MM.1S (cell line): Measurements from ENCODE around the gene OR4D1.

ENCODE experiments used
- DNase-seq: peaks from one replicate; pipeline ENCODE4 v3.0.0-alpha.2; 2015
- H2AFZ ChIP-seq: fragments of 300-600 bp; sonication (generic); 2 replicates; pipeline ENCODE4 v1.6.0; 2016; ENCODE audit warnings: antibody characterized with exemption, low read length
- H3F3A ChIP-seq: fragments of 300-600 bp; sonication (generic); 2 replicates; pipeline ENCODE4 v1.6.1; 2016; ENCODE audit warnings: mild to moderate bottlenecking, antibody characterized with exemption, low read length, moderate library complexity, mixed read lengths; ENCODE audit not compliant: insufficient read depth
- H3K27ac ChIP-seq: fragments of 300-600 bp; sonication (generic); 2 replicates; pipeline ENCODE4 v1.5.1; 2016; ENCODE audit warnings: mild to moderate bottlenecking, low read length
- H3K27me3 ChIP-seq: fragments of 300-600 bp; sonication (generic); replicated peaks from 2 replicates; pipeline ENCODE4 v1.6.0; 2016; ENCODE audit warnings: low read length; ENCODE audit not compliant: insufficient read depth
- H3K36me3 ChIP-seq: fragments of 300-600 bp; sonication (generic); replicated peaks from 2 replicates; pipeline ENCODE4 v1.6.1; 2016; ENCODE audit warnings: mild to moderate bottlenecking, low read length, mixed read lengths; ENCODE audit not compliant: insufficient read depth
- H3K4me1 ChIP-seq: fragments of 300-600 bp; sonication (generic); 2 replicates; pipeline ENCODE4 v1.6.1; 2016; ENCODE audit warnings: low read length, mixed read lengths
- H3K4me2 ChIP-seq: fragments of 300-600 bp; sonication (generic); 2 replicates; pipeline ENCODE4 v1.6.0; 2016; ENCODE audit warnings: low read depth, low read length
- H3K4me3 ChIP-seq: fragments of 300-600 bp; sonication (generic); 2 replicates; pipeline ENCODE4 v1.5.1; 2016; ENCODE audit warnings: low read length, mixed read lengths
- H3K79me2 ChIP-seq: fragments of 300-600 bp; sonication (generic); 2 replicates; pipeline ENCODE4 v1.6.1; 2016; ENCODE audit warnings: mixed run types, low read length, mixed read lengths
- H3K9ac ChIP-seq: fragments of 300-600 bp; sonication (generic); 2 replicates; pipeline ENCODE4 v1.6.1; 2016; ENCODE audit warnings: low read length, mixed read lengths
- H3K9me2 ChIP-seq: fragments of 300-600 bp; sonication (generic); replicated peaks from 2 replicates; pipeline ENCODE4 v1.6.1; 2016; ENCODE audit warnings: mild to moderate bottlenecking, low read length, mixed read lengths; ENCODE audit not compliant: insufficient read depth
- H3K9me3 ChIP-seq: fragments of 300-600 bp; sonication (generic); replicated peaks from 2 replicates; pipeline ENCODE4 v1.6.1; 2016; ENCODE audit warnings: mild to moderate bottlenecking, low read length, mixed read lengths; ENCODE audit not compliant: insufficient read depth
- H4K20me1 ChIP-seq: fragments of 300-600 bp; sonication (generic); 2 replicates; pipeline ENCODE4 v1.6.1; 2016; ENCODE audit warnings: mild to moderate bottlenecking, low read length, moderate library complexity, mixed read lengths; ENCODE audit not compliant: insufficient read depth
- CTCF ChIP-seq: fragments of 300-600 bp; sonication (generic); IDR thresholded peaks from 2 replicates; pipeline ENCODE4 v1.5.1; 2016; ENCODE audit warnings: antibody characterized with exemption, low read length, mixed read lengths
- EZH2 ChIP-seq: fragments of 300-600 bp; sonication (generic); optimal IDR thresholded peaks from 2 replicates; pipeline ENCODE3; 2017; ENCODE audit warnings: low read depth, mild to moderate bottlenecking, antibody characterized with exemption, low read length, mixed read lengths
- EZH2phosphoT487 ChIP-seq: fragments of 300-600 bp; sonication (generic); IDR thresholded peaks from 2 replicates; pipeline ENCODE4 v1.6.1; 2018; ENCODE audit warnings: antibody characterized with exemption, low read length

Gene OR4D1

GRCh38 chr17:58119491-58119890, 28.7 kb upstream of the OR4D1 start:
- H3K9ac ChIP-seq, result no peak overlapping the region
- H3K27ac ChIP-seq, result no peak overlapping the region
- no peaks in the 10 kb centered on the region for H3K36me3 ChIP-seq
- TF ChIP-seq EZH2phosphoT487 (no peak), EZH2 (no peak), CTCF (no peak)
- H4K20me1 ChIP-seq, result no peaks in the 10 kb centered on the region
- no peak overlapping the region for H2AFZ ChIP-seq
- H3K9me3 ChIP-seq, result no peaks in the 10 kb centered on the region
- no peaks in the 10 kb centered on the region for H3K4me1 ChIP-seq
- H3K4me2 ChIP-seq, result no peak overlapping the region
- H3K4me3 ChIP-seq, result no peak overlapping the region
- H3F3A ChIP-seq, result no peaks in the 10 kb centered on the region
- H3K27me3 ChIP-seq, result peaks cover 10% of the 10 kb centered on the region; the same call in 1 of the 2 replicates
- H3K9me2 ChIP-seq, result no peaks in the 10 kb centered on the region
- H3K79me2 ChIP-seq, result no peaks in the 10 kb centered on the region
- DNase-seq, result no peak

- H3K9ac ChIP-seq, result no peak overlapping the region
- no peak overlapping the region for H3K27ac ChIP-seq
- no peaks in the 10 kb centered on the region for H3F3A ChIP-seq
- TF ChIP-seq EZH2phosphoT487 (no peak), CTCF (no peak), EZH2 (no peak)
- no peaks in the 10 kb centered on the region for H3K79me2 ChIP-seq
- peak; percentile 66 for DNase-seq
- peaks cover 10% of the 10 kb centered on the region; the same call in 1 of the 2 replicates for H3K27me3 ChIP-seq
- no peaks in the 10 kb centered on the region for H3K36me3 ChIP-seq
- no peaks in the 10 kb centered on the region for H3K9me3 ChIP-seq
- no peaks in the 10 kb centered on the region for H3K9me2 ChIP-seq
- no peaks in the 10 kb centered on the region for H3K4me1 ChIP-seq
- no peak overlapping the region for H3K4me3 ChIP-seq
- H3K4me2 ChIP-seq, result no peak overlapping the region
- H4K20me1 ChIP-seq, result no peaks in the 10 kb centered on the region
- no peak overlapping the region for H2AFZ ChIP-seq
Measured at GRCh38 chr17:58120195-58120822, 27.9 kb upstream of the OR4D1 start.

- H4K20me1 ChIP-seq, result no peaks in the 10 kb centered on the region
- H3K36me3 ChIP-seq, result no peaks in the 10 kb centered on the region
- no peak overlapping the region for H3K4me2 ChIP-seq
- no peaks in the 10 kb centered on the region for H3K4me1 ChIP-seq
- no peak overlapping the region for H3K27ac ChIP-seq
- 0 out of 2 replicates have a peak, but pooled peaks cover 5% of the 10 kb centered on the region for H3K27me3 ChIP-seq
- H3F3A ChIP-seq, result no peaks in the 10 kb centered on the region
- no peak overlapping the region for H3K4me3 ChIP-seq
- TF ChIP-seq EZH2 (no peak), EZH2phosphoT487 (no peak), CTCF (peak; percentile 55)
- H2AFZ ChIP-seq, result no peak overlapping the region
- no peaks in the 10 kb centered on the region for H3K79me2 ChIP-seq
- H3K9ac ChIP-seq, result no peak overlapping the region
- H3K9me2 ChIP-seq, result no peaks in the 10 kb centered on the region
- H3K9me3 ChIP-seq, result no peaks in the 10 kb centered on the region
- peak; percentile 72 for DNase-seq
Measured at GRCh38 chr17:58121925-58122324, 26.3 kb upstream of the OR4D1 start.
